Astrocyte (in vitro differentiated cells and primary cell): ENCODE results near the gene REC114.
A peak's percentile ranks its signal among the peaks of the same experiment; 100 is the strongest.

Experiments
- CTCF ChIP-seq: IDR thresholded peaks from 2 replicates; pipeline ENCODE4 v1.5.1; 2011; ENCODE audit warnings: low read depth, mild to moderate bottlenecking, inconsistent platforms, low read length, moderate library complexity; ENCODE audit not compliant: insufficient read depth
- EZH2 ChIP-seq: IDR thresholded peaks from 2 replicates; pipeline ENCODE4 v1.6.1; 2012; ENCODE audit warnings: mild to moderate bottlenecking, low read length, inconsistent platforms; ENCODE audit not compliant: insufficient read depth

- peak; percentile 31 for TF ChIP-seq CTCF
- TF ChIP-seq EZH2, result no peak
Measured at GRCh38 chr15:73560501-73561117, 117.6 kb downstream of the REC114 start.
